ENCODE data around the gene NEURL1.
"Not testable (repeated sequence)": the region's sequence is repeated elsewhere in the genome, so short reads cannot be mapped to it uniquely, and the experiment has no call there.

Gene NEURL1

GRCh38 chr10:103463499-103463898 lies 30.0 kb upstream of the NEURL1 start:
- DNase-seq (ENCODE audit: insufficient read length, low spot score) (no peak), FAIRE-seq (no peak)

DNA sequence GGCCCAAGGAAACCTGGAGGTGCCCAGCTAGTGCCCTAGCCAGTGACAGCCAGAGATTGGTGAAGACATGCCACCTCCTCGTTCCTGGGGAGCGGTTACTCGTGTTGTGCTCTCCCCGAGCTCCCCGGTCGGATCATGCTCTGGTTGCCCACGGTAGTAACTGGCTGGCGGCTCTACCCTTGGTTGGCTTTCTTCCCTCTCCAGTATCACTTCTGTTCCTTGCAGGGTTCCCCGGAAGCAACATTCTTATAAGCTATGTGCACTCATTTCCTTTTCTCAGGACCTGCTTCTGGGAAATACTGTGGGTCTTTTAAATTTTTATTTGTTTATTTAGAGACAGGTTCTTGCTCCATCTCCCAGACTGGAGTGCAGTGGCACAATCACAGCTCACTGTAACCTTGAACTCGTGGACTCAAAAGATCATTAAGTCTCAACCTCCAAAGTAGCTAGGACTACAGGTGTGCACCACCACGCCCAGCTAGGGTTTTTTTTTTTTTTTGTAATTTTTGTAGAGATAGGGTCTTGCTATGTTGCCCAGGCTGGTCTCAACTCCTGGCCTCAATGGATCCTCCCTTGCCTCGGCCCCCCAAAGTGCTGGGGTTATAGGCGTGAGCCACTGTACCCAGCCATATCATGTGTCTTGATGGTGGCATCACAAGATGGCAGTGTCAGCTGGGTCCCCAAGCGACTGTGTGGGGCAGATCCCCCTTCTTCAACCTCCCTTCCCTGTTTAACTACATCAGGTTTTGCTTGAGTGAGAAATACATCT lies 27.9 kb upstream of the NEURL1 start:
- no peak for DNase-seq (ENCODE audit: insufficient read length, low spot score)
- no peak for FAIRE-seq

- no peak for FAIRE-seq
- DNase-seq (ENCODE audit: insufficient read length, low spot score), result no peak
These were observed 26.8 kb upstream of the NEURL1 start for GRCh38 chr10:103466734-103467133.

DNA sequence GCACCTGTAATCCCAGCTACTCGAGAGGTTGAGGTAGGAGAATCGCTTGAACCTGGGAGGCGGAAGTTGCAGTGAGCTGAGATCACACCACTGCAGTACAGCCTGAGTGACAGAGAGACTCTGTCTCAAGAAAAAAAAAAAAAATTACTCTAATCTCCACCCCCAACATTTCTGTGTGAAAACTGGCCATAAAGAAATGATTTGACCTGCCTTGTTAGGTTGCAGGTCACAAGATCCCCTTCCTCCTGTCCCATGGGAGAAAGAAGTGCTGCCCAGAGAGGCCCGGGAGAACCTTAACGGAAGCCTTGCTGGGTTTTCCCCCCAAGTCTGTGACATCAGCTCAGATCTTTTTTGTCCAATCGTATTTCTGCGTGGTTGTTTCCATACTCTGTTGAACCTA lies 26.1 kb upstream of the NEURL1 start:
- FAIRE-seq (no peak), DNase-seq (ENCODE audit: insufficient read length, low spot score) (no peak)

DNA sequence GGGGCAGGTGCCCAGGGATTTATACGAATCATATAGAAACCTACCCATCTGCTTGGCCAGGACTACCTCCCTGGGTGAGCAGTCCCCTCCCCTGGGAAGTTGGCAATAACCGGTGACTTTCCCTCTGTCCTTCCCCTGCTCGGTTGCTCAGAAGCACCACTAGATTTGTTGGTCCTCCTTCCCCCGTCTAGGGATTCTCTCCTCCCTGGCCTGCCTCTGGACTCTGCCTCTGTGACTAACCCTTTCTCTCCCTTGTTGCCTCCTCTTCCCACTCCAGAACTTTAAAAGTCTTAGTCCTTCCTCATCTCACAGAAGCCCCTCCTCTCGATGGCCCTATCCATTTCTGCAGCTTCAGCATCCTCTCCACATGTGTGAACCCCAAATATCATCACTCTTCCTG lies 24.3 kb upstream of the NEURL1 start:
- FAIRE-seq, result no peak

DNA sequence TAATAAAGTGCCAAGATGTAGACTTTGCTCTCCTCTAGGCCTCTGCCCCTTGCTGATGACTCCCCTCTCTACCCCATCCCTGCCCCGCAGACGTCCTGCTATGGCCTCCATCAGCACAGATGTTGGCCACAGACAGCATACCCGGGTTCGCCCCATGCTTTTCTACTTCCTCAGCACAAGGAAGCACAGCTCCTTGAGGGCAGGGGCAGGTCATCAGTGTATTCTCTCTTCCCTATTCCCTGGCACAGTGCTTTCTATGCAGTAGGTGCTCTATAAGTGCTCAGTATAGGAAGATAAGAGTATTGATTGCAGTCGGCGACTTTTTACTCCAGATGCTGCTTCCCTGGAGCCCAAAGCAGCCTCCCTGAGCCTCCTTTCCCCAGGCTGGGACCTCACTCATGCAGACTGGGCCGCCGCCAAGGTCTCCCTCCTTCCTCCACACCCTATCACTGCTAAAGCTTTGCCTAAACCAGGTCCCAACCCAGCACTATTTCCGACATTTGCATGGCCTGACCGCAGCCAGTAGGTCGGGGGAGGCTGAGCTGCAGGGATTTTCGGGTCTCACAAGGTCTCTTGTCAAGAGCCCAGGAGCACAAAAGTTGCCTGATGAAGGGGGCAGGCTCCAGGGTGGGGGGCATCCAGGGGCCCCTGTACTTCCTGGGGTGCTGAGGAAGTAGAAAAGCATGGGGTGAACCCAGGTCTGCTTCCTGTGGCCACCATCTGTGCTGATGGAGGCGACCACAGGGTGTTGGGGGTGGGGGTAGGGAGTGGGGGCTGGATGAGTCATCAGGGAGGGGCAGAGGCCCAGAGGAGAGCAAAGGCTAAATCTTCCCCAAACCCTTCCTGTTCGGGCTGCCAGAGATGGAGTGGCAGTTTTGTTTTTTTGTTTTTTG lies 22.5 kb upstream of the NEURL1 start:
- no peak for DNase-seq (ENCODE audit: insufficient read length, low spot score)
- no peak for FAIRE-seq

More for the DNA sequence above, 24.3 kb upstream of the NEURL1 start:
- DNase-seq (ENCODE audit: insufficient read length, low spot score), result no peak

DNA sequence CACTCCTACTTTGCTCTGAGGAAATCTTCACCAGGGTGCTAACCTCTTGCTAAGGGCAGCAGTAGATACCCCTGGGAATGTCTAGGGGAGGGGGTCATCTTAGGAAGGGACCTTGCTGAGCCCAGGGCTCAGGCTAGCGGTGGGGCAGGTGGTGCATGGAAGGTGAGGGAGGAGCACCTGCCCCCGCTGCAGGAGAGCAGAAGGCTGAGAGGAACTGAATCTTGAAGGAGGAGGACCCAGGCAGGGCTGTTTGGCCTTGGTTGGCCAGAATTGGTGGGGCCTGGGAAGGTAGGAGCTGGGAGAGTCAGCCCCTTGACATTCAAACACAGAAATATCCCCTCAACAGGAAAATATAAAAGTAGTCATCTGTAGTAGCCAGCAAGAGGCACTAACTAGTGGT lies 21.5 kb upstream of the NEURL1 start:
- DNase-seq (ENCODE audit: insufficient read length, low spot score) (no peak), FAIRE-seq (no peak)

DNA sequence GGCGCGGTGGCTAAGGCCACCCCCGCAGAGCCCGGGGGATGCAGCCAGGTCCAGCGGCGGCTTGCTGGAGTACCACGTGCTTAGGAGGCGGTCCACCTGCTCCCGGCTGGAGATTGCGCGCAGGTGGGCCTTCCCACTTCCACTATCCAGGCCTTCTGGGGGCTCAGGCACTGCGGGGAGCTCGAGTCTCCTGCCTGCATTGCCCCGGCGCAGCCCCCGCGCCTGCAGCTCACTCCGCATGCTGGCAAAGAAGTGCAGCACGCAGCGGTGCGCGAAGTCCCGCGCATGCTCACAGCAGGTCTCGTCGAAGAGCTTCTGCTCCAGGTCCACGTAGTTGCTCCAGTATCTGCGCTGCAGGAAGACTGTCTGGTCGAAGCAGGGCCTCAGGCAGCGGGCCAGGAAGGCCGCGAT lies 20.2 kb upstream of the NEURL1 start:
- no peak for FAIRE-seq
- DNase-seq (ENCODE audit: insufficient read length, low spot score), result no peak

DNA sequence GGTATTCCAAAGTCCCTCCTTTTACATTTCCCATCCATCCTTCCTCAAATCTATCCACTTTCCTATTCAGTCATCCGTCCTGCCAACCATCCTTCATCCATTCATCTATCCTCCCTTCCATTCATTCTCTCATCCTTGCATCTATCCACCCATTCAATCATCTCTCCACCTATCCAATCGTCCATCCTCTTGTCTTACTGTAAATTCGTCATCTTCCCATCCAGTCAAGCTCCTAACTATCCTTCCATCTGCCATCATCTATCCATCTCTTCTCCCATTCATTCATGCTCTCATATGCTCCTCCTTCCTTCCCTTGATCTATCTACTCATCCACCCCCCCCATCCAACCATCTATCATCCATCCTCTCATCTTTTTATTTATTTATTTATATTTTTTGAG lies 19.4 kb upstream of the NEURL1 start:
- DNase-seq (ENCODE audit: insufficient read length, low spot score) (no peak), FAIRE-seq (no peak)

DNA sequence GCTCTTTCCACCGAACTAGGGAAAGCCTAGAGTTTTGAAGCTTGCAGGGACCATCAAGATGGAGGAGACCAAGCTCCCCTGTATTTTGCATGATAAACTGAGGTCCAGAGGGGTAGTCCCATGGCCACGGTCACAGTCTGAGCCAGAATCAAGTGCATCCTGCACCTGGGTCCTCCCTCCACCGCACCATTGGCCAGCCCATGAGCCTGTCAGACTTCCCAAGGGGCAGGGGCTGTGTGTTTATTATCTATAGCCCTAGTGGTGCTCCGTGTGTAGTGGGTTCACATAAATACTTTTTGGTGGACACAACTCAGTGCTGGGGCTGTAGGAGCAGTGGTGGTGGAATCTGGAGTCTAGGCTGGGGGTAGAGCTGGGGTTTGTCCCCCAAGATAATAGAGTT lies 18.1 kb upstream of the NEURL1 start:
- FAIRE-seq (no peak), DNase-seq (ENCODE audit: insufficient read length, low spot score) (no peak)

- FAIRE-seq (no peak), DNase-seq (ENCODE audit: insufficient read length, low spot score) (no peak)
These were observed 17.3 kb upstream of the NEURL1 start for GRCh38 chr10:103476046-103476768.

- no peak for DNase-seq (ENCODE audit: insufficient read length, low spot score)
- no peak for FAIRE-seq
These were observed 14.8 kb upstream of the NEURL1 start for GRCh38 chr10:103478671-103479070.

DNA sequence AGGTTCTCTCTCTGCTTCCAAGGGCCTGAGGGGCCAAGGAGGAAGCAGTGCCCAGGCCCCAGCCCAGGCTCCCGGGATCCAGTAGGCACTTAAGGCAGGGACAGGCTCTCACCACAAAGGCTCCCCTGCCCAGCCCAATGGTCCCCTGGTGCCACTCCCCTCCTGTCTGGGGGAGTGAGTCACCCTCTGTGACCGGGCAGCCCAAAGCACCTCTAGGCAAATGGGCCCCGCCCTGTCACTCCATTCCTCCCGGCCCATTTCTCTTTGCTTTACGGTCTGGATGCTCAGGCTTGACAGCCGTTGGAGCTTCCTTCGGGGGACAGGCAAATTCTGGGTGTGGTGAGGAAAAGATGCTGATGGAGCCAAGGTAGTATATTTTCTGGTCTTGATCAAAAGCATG lies 14.4 kb upstream of the NEURL1 start, which contains the start of gene CALHM3:
Gene CALHM3 (minus strand): TSS at position 106 of the 400 bp plus-strand sequence. CDS start 208 bp downstream, outside the sequence.
- no peak for DNase-seq (ENCODE audit: insufficient read length, low spot score)

DNA sequence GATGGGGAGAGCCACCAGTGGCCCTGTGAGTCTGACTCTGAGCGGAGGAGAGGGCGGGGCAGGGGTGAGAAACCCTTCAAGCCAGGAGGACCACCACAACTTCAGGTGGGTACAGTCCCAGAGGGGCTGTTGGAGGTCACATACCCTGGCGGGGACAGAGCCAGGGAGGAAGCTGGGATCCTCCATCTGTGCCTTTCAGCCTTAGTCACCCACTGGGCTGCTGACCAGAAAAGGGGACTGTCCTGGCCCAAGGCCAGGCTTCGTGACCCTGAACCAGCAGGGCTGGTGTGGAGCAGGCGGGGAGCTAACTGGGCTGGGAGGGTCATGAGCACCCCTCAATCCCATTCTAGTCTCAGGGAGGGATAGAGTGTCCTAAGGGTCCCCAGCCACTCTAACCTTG lies 13.0 kb upstream of the NEURL1 start:
- DNase-seq (ENCODE audit: insufficient read length, low spot score) (no peak), FAIRE-seq (no peak)

More for the DNA sequence above, 14.4 kb upstream of the NEURL1 start, which contains the start of gene CALHM3:
- no peak for FAIRE-seq

GRCh38 chr10:103481974-103482531 lies 11.5 kb upstream of the NEURL1 start:
- FAIRE-seq (peak; percentile 90), DNase-seq (ENCODE audit: insufficient read length, low spot score) (peak; percentile 66)

GRCh38 chr10:103486635-103487409 lies 6.7 kb upstream of the NEURL1 start:
- not testable (repeated sequence) for FAIRE-seq; DNase-seq (ENCODE audit: insufficient read length, low spot score)

- FAIRE-seq (no peak), DNase-seq (ENCODE audit: insufficient read length, low spot score) (no peak)
These were observed 6.1 kb upstream of the NEURL1 start for GRCh38 chr10:103487410-103487708.

DNA sequence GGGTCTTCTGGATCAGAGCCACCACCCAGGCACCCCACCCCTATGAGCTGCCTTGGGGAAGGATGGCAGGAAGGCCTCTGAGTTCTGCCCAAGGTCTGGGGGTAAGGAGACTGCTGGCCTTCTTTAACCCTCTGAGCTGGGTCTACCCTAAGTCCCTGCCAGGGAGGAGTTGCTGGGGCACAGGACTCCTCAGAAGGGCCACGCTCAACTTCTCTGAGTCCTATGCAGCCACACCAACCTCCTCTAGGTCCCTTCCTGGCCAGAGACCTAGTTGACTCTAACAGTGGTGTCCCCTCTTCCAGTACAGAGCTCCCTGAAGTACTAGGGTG lies 2.6 kb upstream of the NEURL1 start:
- DNase-seq (ENCODE audit: insufficient read length, low spot score), result no peak
- no peak for FAIRE-seq

GRCh38 chr10:103491729-103492364 lies 1.7 kb upstream of the NEURL1 start:
- peak; percentile 97 for FAIRE-seq

More at GRCh38 chr10:103491729-103492364, 1.7 kb upstream of the NEURL1 start:
- DNase-seq (ENCODE audit: insufficient read length, low spot score), result peak; percentile 97
